Measurements from ENCODE around the gene DOC2B. TPM values are rescaled to one million over a fixed set of nuclear protein-coding genes. Genes with fewer than 3 reads are reported as not detected.
A peak's percentile ranks its signal among the peaks of the same experiment; 100 is the strongest.

Gene DOC2B
- total and polyA plus RNA-seq, 2 of the 8 experiments (the other 6 are each of a cell fraction or from before 2014, with no cell fraction given): 1.3 to 3.3 TPM

GRCh38 chr17:219696-220095 lies 38.2 kb upstream of the DOC2B start:
- ChIA-PET POLR2A (ENCODE audit: partially characterized antibody) (no interaction called here), CTCF (ENCODE audit: partially characterized antibody) (interaction anchor here (0.6 to 1.9 kb wide), 4 partner anchors 89 to 204 kb away, joined by 3 to 5 read pairs (median 4); no protein-coding TSS in a partner anchor)
- H3K23me2 ChIP-seq (ENCODE audit: low read depth, low read length): peaks cover 5% of the 10 kb centered on the region

More at GRCh38 chr17:219696-220095, 38.2 kb upstream of the DOC2B start:
- no peak overlapping the region for H3K56ac ChIP-seq (replicated peaks; ENCODE audit: insufficient read length, low read depth, low read length)
- H3K79me1 ChIP-seq (ENCODE audit: low read depth, low read length): no peaks in the 10 kb centered on the region
- H2BK15ac ChIP-seq (ENCODE audit: low read length): 0 out of 2 replicates have a peak overlapping the region, but pooled peaks have one; percentile 16
- no peaks in the 10 kb centered on the region for H4K20me1 ChIP-seq (replicated peaks in 1 of 2; ENCODE audit: control insufficient read depth in 1 of 2, insufficient read depth in 2 of 2, low read length in 2 of 2)
- no peak overlapping the region for H2BK120ac ChIP-seq (replicated peaks; ENCODE audit: low read depth, low read length)
- no peaks in the 10 kb centered on the region for H3K9me3 ChIP-seq (ENCODE audit: insufficient read depth in 2 of 2, low read depth in 1 of 2, low read length in 1 of 2)
- no peaks in the 10 kb centered on the region for H3K36me3 ChIP-seq (ENCODE audit: control insufficient read depth in 2 of 4, insufficient read depth in 4 of 4, low read length in 3 of 4)
- H3K4me1 ChIP-seq (replicated peaks in 1 of 4; ENCODE audit: control insufficient read depth in 3 of 4, insufficient read depth in 4 of 4, low read length in 3 of 4): peaks cover 2 to 7% (median 2%) of the 10 kb centered on the region in 4 experiments; a peak in 5 of 7 replicates
- H2AK5ac ChIP-seq (ENCODE audit: low read depth, low read length): 0 out of 2 replicates have a peak overlapping the region, but pooled peaks have one; percentile 24
- H4K5ac ChIP-seq (ENCODE audit: insufficient read length, low read depth, low read length): no peak overlapping the region
- DNase-seq (ENCODE audit: low read depth in 1 of 2, low spot score in 2 of 2) (no peak), FAIRE-seq (no peak)
- 93% methylated on average over 9 of the region's 10 CpGs; no CpG with 5 or more reads in 1 of the 2 experiments for WGBS, 2 experiments (ENCODE audit: extremely low coverage in 1 of 2, insufficient coverage in 1 of 2, insufficient read length in 1 of 2, insufficient replicate concordance in 2 of 2, low coverage in 1 of 2, low lambda C conversion rate in 2 of 2, missing lambda C conversion rate in 1 of 2)
- no peak overlapping the region for H3K23ac ChIP-seq (ENCODE audit: insufficient read length)
- no peak overlapping the region; the same call in 1 of the 2 replicates for H4K8ac ChIP-seq (ENCODE audit: extremely low read depth, insufficient read depth, low read length)
- no peak overlapping the region for H3K4me3 ChIP-seq (ENCODE audit: extremely low read depth in 1 of 4, insufficient read depth in 2 of 4, low read depth in 3 of 4, low read length in 4 of 4)
- no peak overlapping the region for H3K27ac ChIP-seq (ENCODE audit: low read depth, low read length)
- H2BK5ac ChIP-seq (ENCODE audit: low read depth, low read length): no peak overlapping the region
- no peak overlapping the region for H3K4me2 ChIP-seq (ENCODE audit: insufficient read depth in 1 of 2, low read depth in 2 of 2, low read length in 2 of 2)
- no peak overlapping the region for H2BK12ac ChIP-seq (ENCODE audit: low read depth, low read length)
- H3K79me2 ChIP-seq (ENCODE audit: control insufficient read depth in 1 of 2, insufficient read depth in 2 of 2, low read length in 2 of 2): no peaks in the 10 kb centered on the region
- H2AFZ ChIP-seq (ENCODE audit: low read length): no peak overlapping the region
- H2BK20ac ChIP-seq (ENCODE audit: low read length): no peak overlapping the region
- no peak for TF ChIP-seq CREB1 (IDR thresholded peaks at IDR 0.05)
- no peak for TF ChIP-seq KDM5A (IDR thresholded peaks at IDR 0.05; ENCODE audit: low read length)
- TF ChIP-seq SRF (IDR thresholded peaks at IDR 0.05; ENCODE audit: low read depth, low read length): no peak
- TF ChIP-seq EZH2 (IDR thresholded peaks at IDR 0.05; ENCODE audit: low read depth, low read length, severe bottlenecking): no peak
- no peak for TF ChIP-seq RNF2 (IDR thresholded peaks at IDR 0.05; ENCODE audit: borderline replicate concordance, low read depth, low read length, missing control alignments, poor library complexity, severe bottlenecking)
- TF ChIP-seq HDAC6 (IDR thresholded peaks at IDR 0.05; ENCODE audit: low read depth, low read length): no peak
- no peak for TF ChIP-seq ATF3 (IDR thresholded peaks at IDR 0.05; ENCODE audit: insufficient read depth, low read depth, low read length)
- H3K18ac ChIP-seq (ENCODE audit: extremely low read depth, low read length): no peak overlapping the region
- no peak overlapping the region for H4K91ac ChIP-seq (replicated peaks; ENCODE audit: insufficient read length, low read length)
- no peak overlapping the region for H3K9ac ChIP-seq (replicated peaks in 1 of 4; ENCODE audit: extremely low read depth in 1 of 4, low read depth in 3 of 4, low read length in 3 of 4)
- H3K4ac ChIP-seq (replicated peaks; ENCODE audit: insufficient read length, low read depth, low read length): no peak overlapping the region
- H3K14ac ChIP-seq (ENCODE audit: insufficient read length): no peak overlapping the region
- no peaks in the 10 kb centered on the region for H3K27me3 ChIP-seq (replicated peaks in 1 of 4; ENCODE audit: control insufficient read depth in 3 of 4, extremely low read depth in 1 of 4, insufficient read depth in 3 of 4, low read length in 3 of 4)

Data from H1 (cell line).